RWPE1 (cell line): ENCODE results near the gene FCGR2B.
"Not testable (repeated sequence)": the region's sequence is repeated elsewhere in the genome, so short reads cannot be mapped to it uniquely, and the experiment has no call there.

ENCODE experiments used
- CTCF ChIA-PET: fragments of 350-600 bp; sonication (Branson Sonifier 250); formaldehyde crosslinking; extraction: SDS; loops from one replicate; lab custom pipeline; 2021; lab: Yijun Ruan, JAX
- POLR2A ChIA-PET: fragments of 400-600 bp; formaldehyde crosslinking; extraction: SDS; loops from one replicate; lab custom pipeline; 2020; ENCODE audit warnings: antibody characterized with exemption; ENCODE audit not compliant: low non-redundant PET; lab: Yijun Ruan, JAX
- DNase-seq: peaks from one replicate; pipeline ENCODE4 v3.0.0; 2012; ENCODE audit warnings: low spot score
- H3K27ac ChIP-seq: fragments of 450-650 bp; 2 replicates; pipeline ENCODE4 v1.5.1; 2017
- TF ChIP-seq, protein P1 (sequence below): fragments of 450-650 bp; conservative IDR thresholded peaks from 2 replicates; pipeline ENCODE4 v1.5.1; 2017; ENCODE audit warnings: low read depth, mild to moderate bottlenecking

Gene FCGR2B

DNA sequence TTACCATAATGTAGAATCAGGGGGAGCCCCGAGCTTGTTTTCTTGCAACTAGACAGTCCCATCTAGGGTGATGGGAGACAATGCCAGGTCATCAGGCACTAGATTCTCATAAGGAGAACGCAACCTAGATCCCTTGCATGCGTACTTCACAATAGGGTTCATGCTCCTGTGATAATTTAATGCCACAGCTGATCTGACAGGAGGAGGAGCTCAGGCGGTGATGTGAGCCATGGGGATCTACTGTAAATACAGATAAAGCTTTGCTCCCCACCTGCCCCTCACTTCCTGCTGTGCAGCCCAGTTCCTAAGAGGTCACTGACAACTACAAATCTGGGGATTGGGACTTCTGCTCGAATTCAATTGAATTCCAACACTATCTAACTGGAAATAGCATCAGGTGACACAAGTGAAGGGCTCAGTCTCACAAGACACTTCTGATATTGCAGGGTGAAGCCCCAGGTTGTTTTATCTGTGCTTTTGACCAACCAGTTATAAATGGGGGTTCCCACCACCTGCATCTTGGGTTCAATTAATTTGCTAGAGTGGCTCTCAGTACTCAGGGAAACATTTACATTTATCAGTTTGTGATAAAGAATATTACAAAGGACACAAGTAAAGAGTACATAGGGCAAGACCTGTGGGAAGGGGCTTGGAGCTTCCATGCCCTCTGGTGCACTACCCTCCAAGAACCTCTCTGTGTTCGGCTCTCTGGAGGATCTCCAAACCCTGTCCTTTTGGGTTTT lies 24.5 kb upstream of the FCGR2B start:
- POLR2A ChIA-PET, CTCF ChIA-PET, H3K27ac ChIP-seq, DNase-seq: not testable (repeated sequence)

DNA sequence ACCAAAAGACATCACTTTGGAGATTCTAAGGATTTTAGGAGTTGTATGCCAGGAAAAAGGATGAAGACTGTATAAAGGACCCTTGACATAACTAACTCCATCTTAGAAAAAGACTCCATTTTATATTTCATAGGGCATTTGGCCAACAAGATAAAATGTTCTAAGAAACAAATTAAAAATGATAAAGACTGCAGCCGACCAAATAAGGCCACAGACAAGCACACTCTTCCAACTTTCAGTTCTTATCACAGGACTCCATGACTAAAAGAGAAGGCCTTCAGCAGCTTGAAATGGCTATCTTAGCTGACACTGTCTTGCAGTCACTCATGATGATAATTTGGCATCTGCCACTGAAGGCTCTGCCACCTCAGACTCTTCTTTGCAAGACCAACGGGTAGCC lies 23.7 kb upstream of the FCGR2B start:
- CTCF ChIA-PET, DNase-seq, POLR2A ChIA-PET, H3K27ac ChIP-seq: not testable (repeated sequence)

DNA sequence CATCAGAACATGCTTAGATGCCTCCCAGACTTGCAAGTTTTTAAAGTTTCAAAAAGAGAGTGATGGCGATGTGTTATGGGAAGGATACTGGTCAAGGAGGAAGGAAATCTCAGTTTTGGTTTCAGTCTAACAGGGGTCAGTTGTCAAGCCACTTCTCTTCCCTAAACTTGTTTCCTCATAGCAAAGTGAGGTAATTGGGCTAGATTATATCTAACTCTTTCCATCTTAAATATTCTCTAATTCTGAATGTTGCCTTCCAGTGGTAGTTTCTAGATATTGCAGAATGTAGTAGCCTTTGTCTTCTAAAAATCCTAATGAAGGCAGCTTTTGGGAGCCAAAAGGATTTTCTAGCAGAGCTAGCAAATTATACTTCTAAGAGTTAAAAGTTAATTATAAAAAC lies 20.2 kb upstream of the FCGR2B start:
- H3K27ac ChIP-seq, DNase-seq, POLR2A ChIA-PET, CTCF ChIA-PET: not testable (repeated sequence)

DNA sequence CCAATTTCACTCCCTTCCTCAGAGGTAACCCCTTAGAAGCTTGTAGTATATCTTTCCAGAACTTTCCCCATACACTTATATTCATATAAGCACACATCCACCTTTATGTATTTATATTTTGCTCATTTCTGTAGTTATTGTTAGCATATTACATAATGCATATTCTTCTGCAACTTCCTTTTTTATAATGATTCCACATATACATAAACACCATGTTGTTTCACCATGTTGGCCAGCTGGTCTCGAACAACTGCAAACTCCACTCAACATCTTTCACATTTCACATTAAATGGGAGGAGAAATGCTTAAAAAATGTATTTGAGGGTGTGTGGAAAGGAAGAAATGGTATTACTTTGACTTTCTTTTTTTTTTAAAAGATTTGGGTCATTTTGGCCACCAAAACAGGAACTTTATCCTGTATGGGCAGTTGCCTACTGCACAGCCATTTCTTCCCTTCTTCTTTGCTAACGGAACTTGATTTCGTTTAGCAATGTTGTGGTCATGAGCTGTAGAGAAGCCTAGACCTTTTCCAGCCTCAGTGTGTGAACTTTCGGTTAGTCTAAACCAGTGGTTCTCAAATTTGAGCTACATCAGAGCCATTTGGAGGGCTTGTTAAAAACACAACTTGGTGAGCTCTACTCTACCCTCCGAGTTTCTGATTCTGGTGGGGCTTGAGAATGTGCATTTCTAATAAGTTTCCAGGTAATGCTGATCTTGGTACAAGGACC lies 19.3 kb upstream of the FCGR2B start:
- CTCF ChIA-PET, H3K27ac ChIP-seq, POLR2A ChIA-PET, DNase-seq: not testable (repeated sequence)

DNA sequence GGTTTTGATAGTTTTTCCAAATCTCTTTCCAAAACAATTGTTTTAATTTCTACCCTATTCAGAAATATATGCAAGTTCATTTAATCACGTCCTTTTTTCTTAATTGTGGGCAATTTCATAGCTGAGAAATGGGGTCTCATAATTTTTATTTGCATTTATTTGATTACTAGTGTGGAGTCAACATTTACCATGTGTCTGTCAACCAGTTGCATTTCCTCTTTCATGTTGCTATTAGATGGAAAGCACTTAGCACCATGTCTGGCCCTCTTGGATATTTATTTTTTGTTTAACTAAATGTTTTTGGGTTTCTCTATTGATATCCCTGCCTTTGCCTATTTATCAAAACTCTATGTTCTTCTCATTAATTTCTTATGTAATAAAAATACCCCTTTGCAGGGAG lies 18.1 kb upstream of the FCGR2B start:
- H3K27ac ChIP-seq, POLR2A ChIA-PET, DNase-seq, CTCF ChIA-PET: not testable (repeated sequence)

DNA sequence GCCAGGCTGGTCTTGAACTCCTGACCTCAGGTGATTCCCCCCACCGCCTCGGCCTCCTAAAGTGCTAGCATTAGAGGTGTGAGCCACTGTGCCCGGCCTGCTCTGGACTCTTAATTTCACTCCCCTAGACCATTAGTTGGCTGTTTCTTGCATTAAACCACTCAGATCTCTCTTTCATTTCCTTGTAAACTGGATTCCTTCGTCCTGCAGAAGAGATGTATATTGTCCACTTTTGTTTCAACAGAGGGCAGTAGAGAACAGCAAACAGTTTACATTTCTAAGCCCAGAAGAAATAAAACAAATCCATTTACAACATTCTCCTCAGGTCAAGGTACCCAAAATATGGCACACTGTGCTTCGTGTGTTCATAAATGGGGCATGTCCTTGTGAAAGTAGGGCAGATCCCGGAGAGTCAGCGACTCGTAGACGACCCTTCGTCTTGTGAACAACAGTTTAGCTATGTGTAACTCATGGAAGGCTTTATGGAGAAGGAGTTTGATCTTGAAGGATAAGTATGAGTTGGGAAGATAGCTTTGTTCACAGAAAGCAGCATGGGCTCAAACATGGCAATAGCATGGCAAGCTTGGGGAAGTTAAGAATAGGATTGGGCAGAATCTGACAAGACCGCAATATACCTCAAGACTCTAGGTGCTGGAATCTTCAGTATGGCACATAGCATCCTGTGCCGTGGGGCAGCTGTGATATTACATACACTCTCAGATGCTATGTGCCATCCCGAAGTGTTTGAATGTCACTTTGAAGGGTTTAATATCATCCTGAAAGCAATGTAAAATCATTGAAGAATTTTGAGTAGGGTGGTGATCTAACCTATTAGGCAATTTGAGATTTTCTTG lies 15.2 kb upstream of the FCGR2B start:
- POLR2A ChIA-PET, H3K27ac ChIP-seq, DNase-seq: not testable (repeated sequence)
- TF ChIP-seq, protein P1, sequence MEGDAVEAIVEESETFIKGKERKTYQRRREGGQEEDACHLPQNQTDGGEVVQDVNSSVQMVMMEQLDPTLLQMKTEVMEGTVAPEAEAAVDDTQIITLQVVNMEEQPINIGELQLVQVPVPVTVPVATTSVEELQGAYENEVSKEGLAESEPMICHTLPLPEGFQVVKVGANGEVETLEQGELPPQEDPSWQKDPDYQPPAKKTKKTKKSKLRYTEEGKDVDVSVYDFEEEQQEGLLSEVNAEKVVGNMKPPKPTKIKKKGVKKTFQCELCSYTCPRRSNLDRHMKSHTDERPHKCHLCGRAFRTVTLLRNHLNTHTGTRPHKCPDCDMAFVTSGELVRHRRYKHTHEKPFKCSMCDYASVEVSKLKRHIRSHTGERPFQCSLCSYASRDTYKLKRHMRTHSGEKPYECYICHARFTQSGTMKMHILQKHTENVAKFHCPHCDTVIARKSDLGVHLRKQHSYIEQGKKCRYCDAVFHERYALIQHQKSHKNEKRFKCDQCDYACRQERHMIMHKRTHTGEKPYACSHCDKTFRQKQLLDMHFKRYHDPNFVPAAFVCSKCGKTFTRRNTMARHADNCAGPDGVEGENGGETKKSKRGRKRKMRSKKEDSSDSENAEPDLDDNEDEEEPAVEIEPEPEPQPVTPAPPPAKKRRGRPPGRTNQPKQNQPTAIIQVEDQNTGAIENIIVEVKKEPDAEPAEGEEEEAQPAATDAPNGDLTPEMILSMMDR: 0 out of 2 replicates have a peak, but pooled peaks have one; percentile 8
- CTCF ChIA-PET: interaction anchor here (0.6 to 0.8 kb wide), 3 partner anchors 86 to 702 kb away, joined by 3 to 5 read pairs (median 3); no protein-coding TSS in a partner anchor

DNA sequence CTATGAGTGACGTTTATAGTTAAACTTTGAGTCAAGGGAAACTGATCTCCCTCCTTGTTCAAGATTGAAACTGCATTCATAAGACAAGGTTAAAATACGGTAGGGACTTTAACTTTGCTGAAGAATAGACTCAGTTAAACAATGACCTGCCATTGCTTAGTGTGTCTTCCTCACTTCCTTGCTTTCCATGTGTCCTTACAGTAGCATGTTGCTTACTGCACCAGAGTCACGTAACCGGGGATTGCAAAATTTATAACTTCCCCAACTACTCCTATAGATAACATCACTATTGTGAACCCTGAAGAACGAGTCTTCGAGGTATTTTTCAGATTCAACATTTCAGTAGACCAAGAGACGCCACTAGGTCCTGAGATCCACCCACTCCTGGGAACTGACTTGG lies 9.4 kb upstream of the FCGR2B start:
- DNase-seq, H3K27ac ChIP-seq, CTCF ChIA-PET, POLR2A ChIA-PET: not testable (repeated sequence)

DNA sequence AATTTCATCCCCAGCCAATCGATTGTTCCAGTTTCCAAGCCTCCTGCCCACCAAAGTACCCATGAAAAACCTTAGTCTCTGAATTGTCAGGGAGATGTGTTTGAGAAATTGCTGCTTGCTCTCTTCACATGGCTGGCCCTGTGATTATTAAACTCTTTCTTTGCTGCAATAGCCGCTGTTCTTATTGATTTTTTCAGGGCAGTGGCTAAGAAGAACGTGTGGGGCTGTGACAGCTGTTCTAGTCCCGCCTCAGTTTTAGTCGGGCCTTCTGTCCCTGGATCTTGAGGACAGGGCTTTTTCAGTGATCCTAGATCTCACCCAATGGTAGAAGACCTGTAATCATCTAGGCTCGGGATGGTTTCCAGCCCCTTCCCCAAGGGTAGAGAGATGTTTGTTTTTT lies 9.0 kb upstream of the FCGR2B start:
- H3K27ac ChIP-seq, CTCF ChIA-PET, DNase-seq, POLR2A ChIA-PET: not testable (repeated sequence)

DNA sequence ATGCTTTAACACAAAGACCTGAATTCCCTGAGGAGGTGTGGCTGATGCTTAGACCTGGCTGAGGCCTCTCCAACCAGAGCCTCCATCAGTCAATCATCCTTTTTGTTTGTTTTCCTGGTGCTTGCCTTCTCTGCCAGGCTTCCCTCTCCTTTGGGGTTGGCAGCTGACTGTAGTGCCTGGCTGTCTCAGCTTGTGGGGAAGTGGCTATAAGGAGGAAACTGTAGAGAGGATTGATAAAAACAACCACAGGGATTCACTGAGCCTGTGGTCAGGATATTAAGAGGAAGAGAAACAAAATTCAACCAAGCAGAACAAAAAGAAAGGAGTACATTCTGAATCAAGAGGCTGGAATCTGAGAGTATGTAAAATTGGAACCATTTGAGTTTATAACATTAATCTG lies 4.4 kb upstream of the FCGR2B start:
- CTCF ChIA-PET, H3K27ac ChIP-seq, DNase-seq, POLR2A ChIA-PET: not testable (repeated sequence)

DNA sequence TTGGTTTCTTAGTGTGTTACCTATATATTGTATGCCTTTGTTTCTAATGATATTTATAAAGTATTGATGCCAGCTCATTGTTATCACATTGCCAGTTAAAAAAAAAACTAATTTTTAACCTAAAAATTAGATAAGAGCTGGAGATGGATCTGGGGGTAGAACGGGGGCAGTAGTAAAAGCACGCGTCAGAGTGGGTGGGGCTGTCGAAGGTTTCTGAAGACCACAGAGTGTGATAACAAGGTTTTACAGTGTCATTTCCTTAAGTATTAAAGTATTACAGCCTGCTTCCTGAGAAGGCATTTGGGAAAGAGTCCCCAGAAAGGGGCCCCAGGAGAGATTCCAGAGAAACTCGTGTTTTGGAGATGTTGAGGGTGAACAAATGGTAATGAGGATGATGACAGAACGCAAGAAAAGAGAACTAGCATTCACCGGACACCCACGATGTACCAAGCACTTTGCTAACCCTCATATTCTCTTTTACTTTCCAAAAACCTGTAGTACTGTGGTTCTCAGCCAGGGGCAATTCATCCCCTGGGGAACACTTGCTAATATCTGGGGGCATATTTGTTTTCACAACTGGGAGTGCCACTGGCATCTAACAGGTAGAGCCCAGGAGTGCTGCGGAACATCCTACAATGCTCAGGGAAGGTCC lies 1.2 kb upstream of the FCGR2B start:
- POLR2A ChIA-PET, CTCF ChIA-PET, H3K27ac ChIP-seq, DNase-seq: not testable (repeated sequence)

DNA sequence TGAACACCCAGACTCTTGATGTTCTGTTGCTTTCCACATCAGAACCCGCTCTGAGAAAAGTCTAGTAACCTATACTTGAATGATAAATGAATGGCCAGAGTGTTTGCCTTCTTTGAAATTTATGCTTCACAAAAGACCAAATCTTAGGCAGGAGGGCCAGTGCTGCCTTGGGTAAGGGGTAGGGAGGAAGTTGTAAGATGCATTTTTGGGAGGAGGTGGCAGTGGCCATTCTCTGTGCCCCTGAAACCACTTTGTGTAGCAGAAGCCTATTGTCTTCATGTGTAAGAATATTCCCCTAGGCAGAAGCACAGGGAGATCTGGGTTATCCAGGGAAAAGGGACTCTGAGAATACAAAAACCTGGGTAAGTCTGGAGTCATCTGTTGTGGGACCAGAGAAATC lies 626 bp downstream of the FCGR2B start:
- POLR2A ChIA-PET, CTCF ChIA-PET, DNase-seq, H3K27ac ChIP-seq: not testable (repeated sequence)

DNA sequence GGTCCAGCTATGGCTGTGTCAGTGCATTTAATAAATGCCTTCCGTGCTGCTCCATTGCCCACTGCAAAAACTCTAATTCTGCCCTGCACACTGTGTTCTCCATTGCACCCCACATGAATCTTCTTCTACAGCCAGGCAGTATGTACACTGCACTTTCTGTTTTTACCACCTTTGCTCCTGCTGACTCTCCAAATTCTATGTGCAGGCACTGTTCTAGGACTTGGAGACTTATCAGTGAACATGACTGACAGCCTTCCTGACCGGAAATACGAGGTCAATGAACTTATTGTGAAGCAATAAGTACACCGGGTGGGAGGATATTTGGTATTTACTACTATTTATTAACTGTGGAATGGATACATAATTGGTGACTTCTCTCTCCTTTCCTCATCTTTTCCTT lies 1.7 kb downstream of the FCGR2B start:
- POLR2A ChIA-PET, CTCF ChIA-PET, DNase-seq, H3K27ac ChIP-seq: not testable (repeated sequence)

DNA sequence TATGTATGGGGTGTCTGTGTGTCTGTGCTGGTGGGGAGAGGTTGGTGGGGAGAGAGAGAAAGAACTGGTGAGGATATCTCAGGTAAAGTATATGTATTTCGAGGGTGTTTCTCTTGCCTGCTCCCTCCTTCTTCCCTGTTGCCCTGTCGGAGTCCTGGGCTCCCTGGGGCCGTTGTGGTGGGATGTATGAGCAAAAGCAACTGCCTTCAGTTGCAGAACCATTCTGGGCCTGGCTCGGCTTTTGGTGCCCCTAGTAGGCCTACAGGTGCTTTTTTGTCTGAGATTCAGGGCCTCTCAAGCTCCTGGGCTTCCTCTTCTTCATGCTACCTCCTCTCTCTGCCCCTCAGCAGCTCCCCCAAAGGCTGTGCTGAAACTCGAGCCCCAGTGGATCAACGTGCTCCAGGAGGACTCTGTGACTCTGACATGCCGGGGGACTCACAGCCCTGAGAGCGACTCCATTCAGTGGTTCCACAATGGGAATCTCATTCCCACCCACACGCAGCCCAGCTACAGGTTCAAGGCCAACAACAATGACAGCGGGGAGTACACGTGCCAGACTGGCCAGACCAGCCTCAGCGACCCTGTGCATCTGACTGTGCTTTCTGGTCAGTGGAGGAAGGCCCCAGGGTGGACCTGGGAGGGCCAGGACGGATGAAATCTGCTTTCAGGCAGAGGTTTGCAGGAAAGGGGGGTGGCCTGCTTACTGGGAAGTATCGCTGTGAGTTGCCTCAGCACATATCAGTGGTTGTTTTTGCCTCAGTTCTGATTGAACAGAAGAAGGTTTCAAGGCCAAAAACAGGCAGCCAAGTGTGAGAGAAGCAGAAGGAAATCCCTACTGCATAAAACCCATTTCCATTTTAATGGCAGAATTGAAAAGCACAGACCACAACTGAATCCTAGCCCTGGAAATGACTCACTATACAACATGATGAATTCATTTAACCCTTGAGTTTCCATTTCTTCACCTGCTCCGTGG lies 8.4 kb downstream of the FCGR2B start:
- POLR2A ChIA-PET, DNase-seq: not testable (repeated sequence)

DNA sequence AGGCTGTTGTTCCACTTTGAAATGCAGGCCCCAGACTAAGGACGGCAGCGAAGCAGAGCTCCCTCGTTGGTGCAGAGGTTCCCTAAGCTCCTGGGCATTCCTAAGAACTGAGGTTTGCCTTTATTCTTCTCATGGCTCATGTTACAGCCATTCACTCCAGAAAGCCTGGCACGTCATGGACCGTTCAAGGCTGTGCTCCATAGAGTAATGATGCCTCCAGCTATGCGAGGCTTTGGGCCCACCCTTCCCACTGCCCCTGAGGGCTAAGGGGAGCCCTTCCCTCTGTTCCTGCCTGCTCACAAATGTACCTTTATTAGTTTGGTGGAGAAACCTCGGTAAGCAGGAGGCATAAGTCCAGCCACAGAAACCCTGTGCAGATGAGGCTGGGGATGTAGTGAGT lies 10.5 kb downstream of the FCGR2B start:
- CTCF ChIA-PET, DNase-seq, POLR2A ChIA-PET, H3K27ac ChIP-seq: not testable (repeated sequence)

More for the DNA sequence above, 8.4 kb downstream of the FCGR2B start:
- CTCF ChIA-PET, H3K27ac ChIP-seq: not testable (repeated sequence)
